Right ventricle myocardium superior (tissue), 1 donor: ENCODE results near the gene PAM16. TPM values are rescaled to one million over a fixed set of nuclear protein-coding genes. Genes with fewer than 3 reads are reported as not detected.
A peak's percentile ranks its signal among the peaks of the same experiment; 100 is the strongest.
"Not testable (repeated sequence)": the region's sequence is repeated elsewhere in the genome, so short reads cannot be mapped to it uniquely, and the experiment has no call there.

Source experiments
- ATAC-seq: fragments of 200-7000 bp; cut with Tn5 transposase; one replicate; pipeline ENCODE4 v1.9.1; 2020; ENCODE audit warnings: mild to moderate bottlenecking; ENCODE audit not compliant: poor library complexity
- DNase-seq: peaks from one replicate; pipeline ENCODE4 v3.0.0-alpha.2; 2020
- intact Hi-C: fragments of 100-400 bp; cut with DNase I; formaldehyde crosslinking; loops from one replicate; pipeline ENCODE4 v1.11.2; 2022
- total RNA-seq: library from RNA; stranded (reverse); fragmentation: NEBNext Ultra II Directional; extraction: Animal tissue kit (Norgen Biotek cat#: 25700); gene quantifications from one replicate; pipeline ENCODE4 v1.2.1, GENCODE V29; 2021
- donor health status: DM: no; HTN: yes; CAD: no; lungs with severe emphysema.

PAM16 gene
- total RNA-seq, 1 donor from 2014 or later = 74.0 TPM

DNA sequence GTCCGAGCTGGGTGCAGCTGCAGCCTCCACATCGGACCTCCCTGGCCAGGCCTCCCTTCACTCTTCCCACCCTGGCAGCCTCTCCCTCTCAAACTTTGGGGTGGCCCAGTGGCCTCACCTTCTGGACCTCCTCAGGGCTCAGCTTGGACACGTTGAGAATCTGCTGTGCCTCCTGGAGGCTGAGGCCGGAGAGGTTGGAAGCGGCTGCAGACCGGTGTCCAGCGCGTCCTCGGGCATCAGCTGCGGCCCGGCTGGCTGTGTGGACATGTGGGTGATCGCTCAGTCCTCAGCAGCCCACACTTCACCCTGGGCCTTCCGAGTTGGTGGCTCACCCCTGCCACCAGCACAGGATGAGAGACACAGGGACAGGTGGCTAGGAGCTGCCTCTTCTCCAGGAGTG lies 9.9 kb downstream of the PAM16 start:
- intact Hi-C loops = no loop called here
- ATAC-seq = no peak
- DNase-seq = no peak

DNA sequence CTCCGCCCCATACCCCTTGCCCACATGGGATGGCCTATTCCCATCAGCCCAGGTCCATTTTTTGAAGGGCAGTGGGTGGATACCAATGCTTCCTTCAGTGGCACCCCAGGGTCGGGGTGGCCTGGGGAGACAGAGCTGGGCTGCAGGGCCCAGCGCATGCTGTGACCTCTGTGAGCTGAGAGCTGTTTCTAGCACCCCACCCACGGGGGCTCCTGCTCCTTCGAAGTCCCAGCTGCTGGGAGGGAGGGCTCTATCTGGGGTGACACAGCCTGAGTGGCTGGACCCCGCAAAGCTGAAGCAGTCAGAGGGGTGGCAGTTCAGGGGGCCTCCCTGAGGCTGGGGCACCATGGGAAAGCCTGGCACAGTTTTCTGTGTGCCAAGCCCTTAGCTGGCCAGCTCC lies 10.7 kb downstream of the PAM16 start:
- intact Hi-C loops = no loop called here
- ATAC-seq (no peak), DNase-seq (no peak)

DNA sequence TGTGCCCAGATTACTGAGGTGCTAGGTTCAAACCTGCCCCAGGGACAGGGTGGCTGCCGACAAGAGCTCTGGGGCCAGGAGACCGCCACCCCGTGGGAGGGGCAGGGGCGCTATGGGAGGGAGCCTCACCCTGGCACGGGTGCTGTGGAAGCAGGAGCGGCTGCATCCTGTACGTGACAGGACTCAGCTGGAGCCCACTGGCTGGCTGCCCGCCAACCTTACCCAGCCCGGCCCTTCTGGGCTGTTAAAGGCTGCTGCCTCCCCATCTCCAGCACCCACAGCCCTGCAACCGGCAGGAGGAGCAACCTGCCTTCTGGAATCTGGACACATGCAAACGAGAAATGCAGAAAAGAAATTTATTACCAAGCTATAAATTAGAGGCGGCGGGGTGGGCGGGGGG lies 11.2 kb downstream of the PAM16 start:
- intact Hi-C loops = no loop called here
- ATAC-seq (peak; percentile 5), DNase-seq (peak; percentile 66)

DNA sequence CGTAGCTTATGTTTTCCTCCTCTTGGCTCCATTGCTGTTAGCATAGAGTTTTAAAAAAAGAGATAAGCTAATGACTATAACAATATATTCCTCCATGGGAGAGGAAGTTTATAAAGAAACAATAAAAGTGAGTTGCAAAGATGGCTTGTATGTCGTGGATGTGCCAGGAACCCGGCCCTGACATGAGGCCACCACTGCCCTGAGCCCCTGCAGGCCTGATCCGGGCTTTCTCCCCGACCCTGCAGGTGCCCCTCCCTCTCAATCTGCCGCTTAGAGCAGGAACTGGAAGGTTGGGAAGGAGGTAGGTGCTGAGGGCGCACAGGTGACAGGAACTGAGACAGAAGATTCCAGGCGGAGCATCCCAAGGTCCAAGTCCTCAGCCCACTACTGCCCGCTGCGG lies 11.7 kb downstream of the PAM16 start:
- ATAC-seq (no peak), DNase-seq (no peak)
- intact Hi-C loops = no loop called here

DNA sequence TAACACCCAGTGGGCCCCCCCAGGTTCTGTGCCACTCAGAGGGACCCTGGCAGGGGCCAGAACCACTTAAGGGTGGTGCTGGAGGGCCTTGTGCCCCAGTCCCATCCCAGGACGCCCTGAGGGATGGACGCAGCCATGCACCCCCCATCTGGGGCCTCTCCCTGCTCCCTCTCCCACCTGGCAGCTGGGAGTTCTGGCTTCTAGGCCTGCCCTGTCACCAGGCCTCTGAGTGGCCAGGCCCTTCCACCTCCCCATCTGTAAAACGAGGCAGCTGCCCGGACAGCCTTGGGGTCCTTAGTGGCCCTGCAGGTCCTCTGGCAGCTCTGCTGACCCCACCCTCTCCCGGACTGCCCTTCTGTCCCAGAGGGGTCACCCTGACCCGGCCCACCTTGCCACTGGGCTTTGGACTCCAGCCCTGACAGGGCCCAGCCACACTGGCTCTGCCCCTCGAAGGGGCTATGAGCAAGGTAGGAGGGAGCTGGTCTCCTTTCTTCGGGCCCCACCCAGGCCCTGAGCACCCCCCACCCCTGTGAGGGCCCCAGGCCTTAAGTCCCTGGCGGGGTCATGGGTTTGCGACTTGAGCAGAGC lies 12.3 kb downstream of the PAM16 start:
- ATAC-seq = no peak
- intact Hi-C loops = no loop called here
- DNase-seq = no peak

DNA sequence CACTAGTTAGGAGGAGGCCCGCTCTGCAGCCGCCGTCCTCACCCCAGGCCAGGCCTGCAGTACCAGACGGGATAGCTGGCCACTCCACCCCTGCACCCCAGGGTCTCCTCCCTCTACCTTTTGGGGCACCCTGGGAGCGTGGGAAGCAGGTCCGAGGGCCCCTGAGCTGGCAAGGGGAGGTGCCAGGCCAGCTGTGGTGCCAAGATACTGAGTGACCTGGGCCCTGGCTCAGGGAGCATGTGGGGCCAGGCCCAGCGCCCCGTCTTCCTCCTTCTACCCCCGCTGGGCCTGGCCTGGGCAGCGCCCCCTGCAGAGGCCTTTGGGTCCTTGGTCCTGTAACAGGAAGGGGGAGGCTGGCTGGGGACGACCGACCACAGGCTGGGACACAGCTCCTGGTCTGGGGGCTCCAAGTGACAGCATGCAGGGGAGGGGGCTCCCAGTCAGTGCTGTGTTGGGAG lies 13.0 kb downstream of the PAM16 start:
- ATAC-seq (no peak), DNase-seq (no peak)
- intact Hi-C loops = no loop called here

DNA sequence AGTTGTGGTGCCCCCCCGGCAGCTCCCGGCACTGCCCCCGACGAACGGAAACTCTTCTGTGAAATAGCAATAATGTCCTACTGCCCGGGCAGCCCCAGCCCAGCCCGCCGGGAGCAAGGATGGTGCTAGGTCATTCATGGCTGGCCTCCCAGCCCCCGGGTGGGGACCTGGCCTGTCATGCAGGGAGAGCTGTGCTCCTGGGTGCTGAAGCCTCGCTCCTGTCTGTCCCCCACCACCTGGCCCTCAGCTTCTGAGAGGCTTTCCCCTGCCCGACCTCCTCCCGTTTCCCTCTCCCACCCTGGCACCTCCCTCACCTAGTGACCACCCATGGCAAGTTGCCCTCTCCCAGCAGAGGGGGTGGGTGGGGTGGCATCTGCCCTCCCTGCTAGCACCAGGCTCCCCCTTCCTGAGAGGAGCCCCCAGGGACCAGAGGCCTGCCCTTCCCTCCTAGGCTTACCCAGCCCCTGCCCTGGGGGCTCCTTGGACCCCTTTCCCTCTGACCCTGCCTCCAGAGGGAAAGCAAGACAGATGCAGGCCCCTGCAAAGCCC lies 13.5 kb downstream of the PAM16 start:
- DNase-seq (no peak), ATAC-seq (no peak)
- intact Hi-C loops = no loop called here

DNA sequence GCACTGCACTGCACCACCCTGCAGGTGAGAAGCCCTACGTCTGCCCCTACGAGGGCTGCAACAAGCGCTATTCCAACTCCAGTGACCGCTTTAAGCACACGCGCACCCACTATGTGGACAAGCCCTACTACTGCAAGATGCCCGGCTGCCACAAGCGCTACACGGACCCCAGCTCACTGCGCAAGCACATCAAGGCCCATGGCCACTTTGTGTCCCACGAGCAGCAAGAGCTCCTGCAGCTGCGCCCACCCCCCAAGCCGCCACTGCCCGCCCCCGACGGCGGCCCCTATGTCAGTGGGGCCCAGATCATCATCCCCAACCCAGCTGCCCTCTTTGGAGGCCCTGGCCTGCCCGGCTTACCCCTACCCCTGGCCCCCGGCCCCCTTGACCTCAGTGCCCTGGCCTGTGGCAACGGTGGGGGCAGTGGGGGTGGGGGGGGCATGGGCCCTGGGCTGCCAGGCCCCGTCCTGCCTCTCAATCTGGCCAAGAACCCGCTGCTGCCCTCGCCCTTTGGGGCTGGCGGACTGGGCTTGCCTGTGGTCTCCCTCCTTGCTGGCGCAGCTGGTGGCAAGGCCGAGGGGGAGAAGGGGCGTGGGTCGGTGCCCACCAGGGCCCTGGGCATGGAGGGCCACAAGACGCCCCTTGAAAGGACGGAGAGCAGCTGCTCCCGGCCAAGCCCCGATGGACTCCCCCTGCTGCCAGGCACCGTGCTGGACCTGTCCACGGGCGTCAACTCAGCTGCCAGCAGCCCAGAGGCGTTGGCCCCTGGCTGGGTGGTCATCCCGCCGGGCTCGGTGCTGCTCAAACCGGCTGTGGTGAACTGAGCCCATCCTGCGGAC lies 14.2 kb downstream of the PAM16 start:
- no peak for DNase-seq
- ATAC-seq = no peak
- intact Hi-C loops = no loop called here

DNA sequence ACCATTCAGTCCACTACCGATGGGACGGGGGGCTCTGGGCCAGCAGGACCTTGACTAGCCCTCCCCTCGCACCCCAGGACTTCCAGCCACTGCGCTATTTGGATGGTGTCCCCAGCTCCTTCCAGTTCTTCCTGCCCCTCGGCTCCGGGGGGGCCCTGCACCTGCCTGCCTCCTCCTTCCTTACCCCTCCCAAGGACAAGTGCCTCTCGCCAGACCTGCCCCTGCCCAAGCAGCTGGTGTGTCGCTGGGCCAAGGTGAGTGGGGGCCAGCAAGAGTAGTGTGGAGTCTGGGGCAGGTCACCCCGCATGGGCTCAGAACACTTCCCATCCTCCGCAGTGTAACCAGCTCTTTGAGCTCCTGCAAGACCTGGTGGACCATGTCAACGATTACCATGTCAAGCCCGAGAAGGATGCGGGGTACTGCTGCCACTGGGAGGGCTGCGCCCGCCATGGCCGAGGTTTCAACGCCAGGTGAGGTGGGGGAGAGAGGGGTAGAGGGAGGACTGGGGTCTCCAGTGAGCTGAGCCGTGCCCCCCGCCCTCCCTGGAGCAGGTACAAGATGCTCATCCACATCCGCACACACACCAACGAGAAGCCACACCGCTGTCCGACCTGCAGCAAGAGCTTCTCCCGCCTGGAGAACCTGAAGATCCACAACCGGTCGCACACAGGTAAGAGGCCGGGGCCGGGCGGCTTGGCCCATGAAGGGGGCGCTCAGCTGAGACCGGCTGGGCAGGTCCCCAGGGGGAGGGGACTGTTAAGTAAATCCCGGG lies 16.2 kb downstream of the PAM16 start:
- ATAC-seq (no peak), DNase-seq (no peak)
- intact Hi-C loops = no loop called here

DNA sequence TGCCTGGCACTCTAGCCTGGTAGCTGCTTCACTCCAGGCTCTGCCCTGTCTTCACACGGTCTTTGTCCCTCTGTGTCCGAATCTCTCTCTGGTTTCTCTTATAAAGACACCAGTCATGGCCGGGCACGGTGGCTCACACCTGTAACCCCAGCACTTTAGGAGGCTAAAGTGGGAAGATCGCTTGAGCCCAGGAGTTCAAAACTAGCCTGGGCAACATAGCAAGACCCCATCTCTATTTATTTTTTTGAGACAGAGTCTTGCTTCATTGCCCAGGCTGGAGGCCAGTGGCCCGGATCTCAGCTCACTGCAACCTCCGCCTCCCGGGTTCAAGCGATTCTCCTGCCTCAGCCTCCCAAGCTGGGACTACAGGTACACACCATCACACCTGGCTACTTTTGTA lies 17.4 kb downstream of the PAM16 start:
- ATAC-seq, intact Hi-C loops, DNase-seq: not testable (repeated sequence)

DNA sequence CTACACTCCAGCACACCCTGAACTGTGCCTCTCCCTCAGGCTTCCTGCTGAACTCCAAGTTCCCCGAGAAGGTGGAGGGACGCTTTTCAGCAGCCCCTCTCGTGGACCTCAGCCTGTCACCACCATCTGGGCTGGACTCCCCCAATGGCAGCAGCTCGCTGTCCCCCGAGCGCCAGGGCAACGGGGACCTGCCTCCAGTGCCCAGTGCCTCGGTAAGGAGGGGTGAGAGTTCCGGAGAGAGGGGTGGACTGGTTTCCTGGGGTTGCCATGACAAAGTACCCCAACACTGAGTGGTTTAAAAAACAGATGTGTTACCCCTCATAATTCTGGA lies 17.8 kb downstream of the PAM16 start:
- intact Hi-C loops = no loop called here
- DNase-seq (no peak), ATAC-seq (no peak)

DNA sequence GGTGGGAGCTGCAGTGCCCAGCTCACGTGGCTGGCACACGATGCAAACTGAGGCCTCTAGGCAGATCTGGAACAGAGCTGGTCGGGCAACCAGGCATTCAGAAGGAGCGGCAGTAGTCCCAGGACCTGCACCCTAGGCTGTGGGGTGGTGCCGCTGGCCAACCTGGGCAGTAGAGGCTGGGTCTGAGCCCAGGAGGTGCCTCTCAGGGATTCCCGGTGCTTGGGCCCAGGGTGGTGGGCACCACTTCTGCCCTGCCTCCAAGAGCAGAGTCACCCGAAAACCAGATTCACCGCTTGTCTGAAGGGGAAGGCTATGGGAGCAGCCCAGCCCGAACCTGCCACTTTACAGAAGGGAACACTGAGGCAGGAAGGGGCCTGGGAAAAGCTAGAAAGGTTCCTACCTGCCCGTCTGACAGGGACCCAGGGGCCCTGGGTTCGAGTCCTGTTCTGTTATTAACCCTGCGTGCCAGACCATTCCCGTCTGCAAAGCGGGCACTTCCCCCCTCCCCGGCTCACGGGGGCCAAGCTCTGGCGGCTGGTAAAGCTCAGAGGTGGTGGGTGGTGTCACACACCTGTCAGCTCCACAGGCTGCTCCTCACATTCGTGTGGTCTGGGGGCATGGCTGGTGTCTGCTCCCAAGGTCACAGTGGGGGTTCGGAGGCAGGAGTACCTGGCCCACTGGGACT lies 18.4 kb downstream of the PAM16 start:
- DNase-seq = no peak
- intact Hi-C loops = no loop called here
- ATAC-seq = no peak

DNA sequence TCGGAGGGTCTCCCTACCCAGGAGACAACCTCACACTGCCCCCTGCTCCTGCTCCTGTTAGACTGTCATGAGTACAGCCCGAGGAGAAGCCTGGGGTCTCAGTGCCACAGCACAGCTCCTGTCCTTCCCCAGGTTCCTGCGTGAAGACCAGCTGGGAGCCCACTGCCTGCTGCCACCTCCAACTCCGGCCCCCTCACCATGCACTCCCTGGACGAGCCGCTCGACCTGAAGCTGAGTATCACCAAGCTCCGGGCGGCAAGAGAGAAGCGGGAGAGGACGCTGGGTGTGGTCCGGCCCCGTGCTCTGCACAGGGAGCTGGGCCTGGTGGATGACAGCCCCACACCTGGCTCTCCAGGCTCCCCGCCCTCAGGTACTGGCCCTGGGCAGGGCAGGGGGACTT lies 19.0 kb downstream of the PAM16 start:
- ATAC-seq (no peak), DNase-seq (no peak)
- intact Hi-C loops = no loop called here

DNA sequence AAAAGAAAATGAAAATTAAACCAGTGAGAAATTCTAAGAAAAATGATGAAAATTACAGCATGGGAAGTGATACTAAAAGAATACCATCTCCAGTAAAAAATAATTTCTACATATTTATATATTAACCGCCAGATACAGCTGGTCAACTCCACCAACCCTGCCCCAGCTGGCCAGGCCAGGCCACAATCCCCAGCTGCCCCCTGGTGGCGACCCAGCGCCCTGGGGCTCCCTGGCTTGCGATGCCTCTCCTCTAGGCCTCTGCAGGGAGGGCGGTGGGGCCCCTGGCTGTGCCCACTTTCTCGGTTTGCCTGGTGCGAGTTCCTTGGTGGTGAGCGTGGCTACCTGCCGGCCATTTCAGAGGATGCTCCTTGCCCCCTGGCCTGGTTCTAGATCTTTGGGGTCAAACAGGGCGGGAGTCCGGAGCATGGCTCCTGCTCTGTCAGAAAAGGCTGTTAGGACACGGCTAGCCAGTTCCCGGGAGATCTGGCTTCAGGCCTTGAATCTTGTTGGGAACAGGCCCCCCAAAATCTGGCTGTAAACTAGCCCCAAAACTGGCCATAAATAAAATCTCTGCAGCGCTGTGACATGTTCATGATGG lies 20.7 kb downstream of the PAM16 start:
- DNase-seq = peak; percentile 90
- intact Hi-C loops = loop anchor here (2.0 kb wide), 1 partner anchor 42 kb away; no protein-coding TSS in a partner anchor
- peak; percentile 77 for ATAC-seq

DNA sequence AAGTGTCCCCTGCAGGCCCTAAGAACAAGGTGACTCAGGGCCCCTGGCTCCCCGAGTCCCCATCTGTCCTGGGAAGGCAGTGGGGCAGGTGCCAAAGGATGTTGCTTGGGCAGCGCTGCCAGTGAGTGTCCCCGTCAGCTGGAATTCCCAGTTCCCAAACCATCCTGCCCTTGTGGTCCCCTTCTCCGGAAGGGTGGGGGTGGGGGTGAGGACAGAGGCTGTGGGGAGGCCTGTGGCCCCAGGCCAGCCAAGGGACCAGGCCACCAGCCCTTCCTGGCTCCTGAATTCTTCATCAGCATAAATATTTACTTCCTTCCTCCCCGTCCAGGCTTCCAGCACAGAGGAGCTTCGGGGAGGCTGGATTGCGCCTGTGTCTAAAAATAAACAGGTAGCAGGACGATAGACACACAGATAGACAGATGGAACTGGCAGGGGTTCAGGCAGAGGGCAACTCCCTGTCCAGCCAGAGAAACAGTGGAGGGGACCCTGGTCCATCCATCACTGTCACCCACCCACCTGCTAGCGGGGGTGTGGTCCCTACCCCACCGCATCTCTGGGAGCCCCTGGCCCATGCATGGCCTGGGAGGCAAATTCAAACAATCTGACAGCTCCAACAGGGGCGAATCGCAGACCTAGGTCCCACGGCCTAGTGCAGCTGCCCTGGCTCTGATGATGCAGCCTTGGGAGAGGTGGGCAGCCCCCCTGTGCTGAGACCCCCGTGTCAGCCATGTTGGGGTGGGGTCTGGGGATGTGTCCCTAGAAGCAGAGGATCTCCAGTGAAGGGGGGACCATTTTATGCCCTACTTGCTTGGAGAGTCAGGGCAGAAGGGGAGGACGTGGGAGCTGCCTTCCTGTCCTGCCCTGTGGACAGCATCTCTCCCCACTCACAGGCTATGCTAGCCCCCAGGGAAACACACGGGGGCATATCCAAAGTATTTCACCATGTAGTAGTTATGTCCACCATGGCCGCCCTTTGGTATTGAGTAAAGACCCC lies 22.0 kb downstream of the PAM16 start:
- peak; percentile 61 for ATAC-seq
- DNase-seq = peak; percentile 62
- intact Hi-C loops = loop anchor here (2.0 kb wide), 1 partner anchor 22 kb away; no protein-coding TSS in a partner anchor

DNA sequence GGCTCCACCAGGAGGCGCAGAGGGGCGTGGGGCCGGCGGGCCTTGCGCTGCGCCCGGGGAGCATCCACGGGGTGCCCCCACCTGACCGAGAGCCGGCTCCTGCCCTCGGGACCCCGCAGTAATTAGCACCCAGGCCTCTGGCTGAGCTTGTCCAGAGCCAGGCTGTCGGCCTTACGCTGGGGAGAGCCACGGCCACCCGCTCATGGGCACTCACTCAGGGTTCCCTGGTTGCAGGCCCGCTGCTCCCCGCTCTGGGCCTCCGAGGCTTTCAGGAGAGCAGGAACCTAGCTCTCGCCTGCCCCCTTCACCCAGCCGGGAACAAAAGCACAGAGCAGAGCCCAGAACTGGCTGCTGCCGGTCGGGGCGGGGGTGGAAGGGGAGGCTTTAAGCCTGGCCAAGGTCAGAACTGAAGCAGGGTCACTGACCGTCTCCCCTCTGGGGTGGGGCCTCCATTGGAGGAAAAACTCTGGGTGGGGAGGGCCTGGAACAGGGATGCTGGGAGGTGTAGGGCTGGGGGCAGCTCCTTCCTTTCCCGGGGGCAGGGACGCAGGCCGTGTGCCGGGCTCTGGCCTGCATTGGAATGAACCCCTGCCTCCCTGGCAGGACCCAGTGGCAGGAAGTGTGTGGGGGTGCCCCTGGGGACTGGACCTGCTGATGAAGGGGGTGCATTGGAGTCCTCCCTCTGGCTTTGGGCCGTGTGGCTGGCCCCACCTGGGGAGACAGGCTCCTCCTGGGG lies 22.9 kb downstream of the PAM16 start:
- DNase-seq = peak; percentile 87
- ATAC-seq = peak; percentile 82
- intact Hi-C loops = loop anchor here (2.0 kb wide), 1 partner anchor 21 kb away; no protein-coding TSS in a partner anchor
